ENCODE data around the gene HOOK1. TPM values are rescaled to one million over a fixed set of nuclear protein-coding genes. Genes with fewer than 3 reads are reported as not detected.
"Not testable (repeated sequence)": the region's sequence is repeated elsewhere in the genome, so short reads cannot be mapped to it uniquely, and the experiment has no call there.

The HOOK1 gene
- total RNA-seq, 1 donor from 2014 or later = 2.4 TPM

- Mint-ChIP-seq H3K9me3 (no peaks in the 10 kb centered on the region), H3K4me3 (no peak overlapping the region), H3K36me3 (ENCODE audit: low read depth) (no peaks in the 10 kb centered on the region), H3K4me1 (ENCODE audit: low read depth) (no peaks in the 10 kb centered on the region), H3K27ac (no peak overlapping the region), H3K27me3 (ENCODE audit: insufficient read depth) (no peaks in the 10 kb centered on the region)
- DNase-seq (ENCODE audit: low spot score) = no peak
- intact Hi-C loops (cut with micrococcal nuclease) = no loop called here
Observed at GRCh38 chr1:59833991-59834390, 19.2 kb downstream of the HOOK1 start.

DNA sequence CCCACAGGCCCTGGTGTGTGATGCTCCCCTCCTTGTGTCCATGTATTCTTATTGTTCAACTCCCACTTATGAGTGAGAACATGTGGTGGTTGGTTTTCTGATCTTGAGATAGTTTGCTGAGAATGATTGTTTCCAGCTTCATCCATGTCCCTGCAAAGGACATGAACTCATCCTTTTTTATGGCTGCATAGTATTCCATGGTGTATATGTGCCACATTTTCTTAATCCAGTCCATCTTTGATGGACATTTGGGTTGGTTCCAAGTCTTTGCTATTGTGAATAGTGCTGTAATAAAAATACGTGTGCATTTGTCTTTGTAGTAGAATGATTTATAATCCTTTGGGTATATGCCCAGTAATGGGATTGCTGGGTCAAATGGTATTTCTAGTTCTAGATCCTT, 23.1 kb downstream of the HOOK1 start:
- H3K36me3 Mint-ChIP-seq (ENCODE audit: low read depth); H3K4me3 Mint-ChIP-seq; H3K27ac Mint-ChIP-seq; H3K27me3 Mint-ChIP-seq (ENCODE audit: insufficient read depth); DNase-seq (ENCODE audit: low spot score); H3K4me1 Mint-ChIP-seq (ENCODE audit: low read depth); H3K9me3 Mint-ChIP-seq; intact Hi-C loops (cut with micrococcal nuclease): not testable (repeated sequence)

DNA sequence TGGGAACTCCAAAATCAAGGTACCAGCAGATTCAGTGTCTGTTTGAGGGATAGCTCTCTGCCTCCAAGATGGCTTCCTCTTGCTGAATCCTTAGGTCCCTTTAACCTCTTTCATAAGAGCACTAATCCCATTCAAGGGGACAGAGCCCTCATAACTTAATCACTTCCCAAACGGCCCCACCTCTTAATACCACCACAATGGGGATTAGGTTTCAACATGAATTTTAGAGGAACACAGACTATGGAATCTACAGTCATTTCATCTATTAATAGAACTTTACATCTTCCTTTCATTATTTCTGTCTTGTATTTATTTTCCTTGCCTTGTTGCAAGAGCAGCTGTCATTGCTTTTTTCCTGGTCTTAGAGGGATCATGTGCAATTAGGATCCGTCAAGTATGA, 30.3 kb downstream of the HOOK1 start:
- Mint-ChIP-seq H3K9me3 (no peaks in the 10 kb centered on the region), H3K4me3 (no peak overlapping the region), H3K4me1 (ENCODE audit: low read depth) (no peaks in the 10 kb centered on the region)

DNA sequence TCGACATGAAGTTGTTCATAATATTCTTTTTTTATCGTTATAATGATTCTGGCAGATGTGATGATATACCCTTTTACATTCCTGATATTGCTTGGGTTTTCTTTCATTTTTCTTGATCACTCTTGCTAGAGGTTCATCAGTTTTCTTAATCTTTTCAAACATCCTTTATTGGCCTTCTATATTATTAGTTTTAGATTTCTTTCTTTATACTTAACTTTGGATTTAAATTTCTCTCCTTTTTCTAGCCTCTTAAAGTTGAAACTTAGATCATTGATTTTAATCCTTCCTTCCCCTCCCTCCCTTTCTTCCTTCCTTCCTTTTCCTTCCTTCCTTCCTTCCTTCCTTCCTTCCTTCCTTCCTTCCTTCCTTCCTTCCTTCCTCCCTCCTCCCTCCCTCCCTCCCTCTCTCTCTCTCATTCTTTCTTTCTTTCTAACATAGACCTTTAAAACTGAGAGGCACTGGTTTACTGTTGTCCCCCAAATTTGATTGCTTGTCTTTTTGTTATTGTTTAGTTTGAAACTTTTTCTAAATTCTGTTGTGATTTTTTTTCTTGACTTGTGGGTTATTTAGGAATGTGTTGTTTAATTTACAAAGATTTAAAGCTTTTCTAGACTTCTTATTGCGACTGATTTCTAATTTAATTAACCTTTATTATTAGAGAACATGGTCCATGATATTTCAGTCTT, 31.6 kb downstream of the HOOK1 start:
- Mint-ChIP-seq H3K4me1 (ENCODE audit: low read depth) (no peaks in the 10 kb centered on the region), H3K9me3 (no peaks in the 10 kb centered on the region), H3K27ac (no peak overlapping the region), H3K36me3 (ENCODE audit: low read depth) (peaks cover 1% of the 10 kb centered on the region), H3K27me3 (ENCODE audit: insufficient read depth) (no peaks in the 10 kb centered on the region), H3K4me3 (no peak overlapping the region)
- intact Hi-C loops (cut with micrococcal nuclease) = no loop called here
- DNase-seq (ENCODE audit: low spot score) = no peak

More for the DNA sequence above, 30.3 kb downstream of the HOOK1 start:
- intact Hi-C loops (cut with micrococcal nuclease) = no loop called here
- H3K27ac Mint-ChIP-seq = no peak overlapping the region
- H3K27me3 Mint-ChIP-seq (ENCODE audit: insufficient read depth) = no peaks in the 10 kb centered on the region
- DNase-seq (ENCODE audit: low spot score) = no peak
- H3K36me3 Mint-ChIP-seq (ENCODE audit: low read depth) = no peaks in the 10 kb centered on the region

DNA sequence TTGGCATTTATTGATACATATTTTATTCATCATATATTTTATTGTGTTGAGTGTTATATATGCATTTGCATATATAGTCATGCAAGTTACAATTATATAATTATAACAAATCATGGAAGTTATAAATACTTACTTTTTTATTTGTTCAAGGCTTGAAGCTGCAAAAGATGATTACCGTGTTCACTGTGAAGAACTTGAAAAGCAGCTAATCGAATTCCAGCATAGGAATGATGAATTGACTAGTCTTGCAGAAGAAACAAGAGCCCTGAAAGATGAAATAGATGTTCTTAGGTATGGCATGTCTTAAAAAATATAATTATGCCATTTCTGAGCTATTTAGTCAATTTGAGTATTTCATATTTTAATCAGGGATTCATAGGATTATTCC, 32.1 kb downstream of the HOOK1 start:
- intact Hi-C loops (cut with micrococcal nuclease) = no loop called here
- Mint-ChIP-seq H3K4me1 (ENCODE audit: low read depth) (no peaks in the 10 kb centered on the region), H3K27ac (no peak overlapping the region), H3K4me3 (no peak overlapping the region), H3K36me3 (ENCODE audit: low read depth) (peaks cover 1% of the 10 kb centered on the region), H3K9me3 (no peaks in the 10 kb centered on the region), H3K27me3 (ENCODE audit: insufficient read depth) (no peaks in the 10 kb centered on the region)
- no peak for DNase-seq (ENCODE audit: low spot score)

- H3K27me3 Mint-ChIP-seq (ENCODE audit: insufficient read depth) = no peaks in the 10 kb centered on the region
- no peak overlapping the region for H3K4me3 Mint-ChIP-seq
- H3K9me3 Mint-ChIP-seq = peaks cover 5% of the 10 kb centered on the region
- H3K27ac Mint-ChIP-seq = no peak overlapping the region
- intact Hi-C loops (cut with micrococcal nuclease) = no loop called here
- H3K36me3 Mint-ChIP-seq (ENCODE audit: low read depth) = peaks cover 1% of the 10 kb centered on the region
- H3K4me1 Mint-ChIP-seq (ENCODE audit: low read depth) = no peaks in the 10 kb centered on the region
- DNase-seq (ENCODE audit: low spot score) = no peak
Observed at GRCh38 chr1:59852117-59852516, 37.4 kb downstream of the HOOK1 start.

GRCh38 chr1:59855297-59855696, 40.5 kb downstream of the HOOK1 start:
- H3K4me3 Mint-ChIP-seq; intact Hi-C loops (cut with micrococcal nuclease); H3K36me3 Mint-ChIP-seq (ENCODE audit: low read depth); H3K27ac Mint-ChIP-seq; H3K9me3 Mint-ChIP-seq; H3K4me1 Mint-ChIP-seq (ENCODE audit: low read depth); H3K27me3 Mint-ChIP-seq (ENCODE audit: insufficient read depth); DNase-seq (ENCODE audit: low spot score): not testable (repeated sequence)

DNA sequence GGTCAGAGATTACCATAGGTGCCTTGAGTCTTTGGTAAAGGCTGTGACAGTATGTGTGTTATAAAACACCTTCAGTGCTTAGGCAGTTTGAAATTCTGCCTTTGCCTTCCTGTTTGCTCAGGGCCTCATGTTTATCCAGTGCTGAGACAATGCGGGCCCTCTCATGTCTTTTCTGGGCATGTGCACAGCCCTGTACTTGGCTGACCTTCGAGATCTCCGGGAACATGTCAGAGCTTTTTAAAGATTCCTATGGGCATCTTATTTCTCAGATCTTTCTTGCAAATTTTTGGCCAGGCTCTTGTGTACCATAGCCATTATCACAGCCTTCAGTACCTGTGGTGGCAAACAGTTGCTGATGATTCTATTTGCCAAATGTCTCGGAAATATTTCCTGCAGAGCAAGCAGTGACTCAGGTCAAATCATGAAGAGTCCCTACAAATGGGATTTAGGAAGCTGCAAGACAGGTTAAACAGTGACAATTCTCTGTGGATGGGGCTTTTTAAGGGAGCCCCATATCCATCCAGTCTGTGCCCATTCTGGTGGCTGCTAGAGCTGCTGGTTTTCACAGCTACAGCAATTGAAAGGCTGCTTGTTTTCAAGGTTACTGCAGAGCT, 42.1 kb downstream of the HOOK1 start:
- DNase-seq (ENCODE audit: low spot score) = no peak
- Mint-ChIP-seq H3K9me3 (peaks cover 5% of the 10 kb centered on the region), H3K36me3 (ENCODE audit: low read depth) (no peaks in the 10 kb centered on the region), H3K4me1 (ENCODE audit: low read depth) (no peaks in the 10 kb centered on the region), H3K4me3 (no peak overlapping the region), H3K27ac (no peak overlapping the region), H3K27me3 (ENCODE audit: insufficient read depth) (no peaks in the 10 kb centered on the region)
- intact Hi-C loops (cut with micrococcal nuclease) = no loop called here

DNA sequence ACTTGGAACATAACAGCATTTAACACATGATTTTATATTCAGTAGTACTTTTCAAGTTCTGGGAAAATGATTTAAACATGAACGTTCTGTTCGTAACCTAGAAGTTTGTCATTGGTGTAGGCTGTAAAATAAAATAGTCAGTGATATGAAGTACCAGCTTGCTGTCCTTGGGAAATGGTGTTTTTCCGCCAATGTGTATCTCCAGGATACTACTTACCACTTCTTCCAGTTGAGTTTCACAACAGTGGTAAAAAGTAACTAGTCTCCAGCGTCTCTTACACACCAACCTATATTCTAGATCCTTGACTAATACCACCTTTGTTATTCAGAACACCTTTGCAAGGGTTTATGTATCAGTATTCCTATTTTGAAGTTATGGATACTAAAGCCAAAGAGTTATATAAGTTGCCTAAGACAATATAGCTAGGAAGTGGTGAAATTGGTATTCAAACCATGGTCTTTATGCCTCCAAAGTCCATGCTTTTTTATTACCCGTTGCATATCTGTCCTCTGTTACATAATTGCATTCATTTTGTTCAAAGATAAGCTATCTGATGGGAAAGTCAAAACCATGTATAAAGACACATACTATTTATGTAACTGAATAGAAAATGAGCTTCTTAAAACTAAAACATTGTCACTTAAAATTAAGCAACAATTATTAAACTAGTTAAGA, 43.1 kb downstream of the HOOK1 start:
- no peaks in the 10 kb centered on the region for H3K4me1 Mint-ChIP-seq (ENCODE audit: low read depth)
- no peaks in the 10 kb centered on the region for H3K36me3 Mint-ChIP-seq (ENCODE audit: low read depth)
- intact Hi-C loops (cut with micrococcal nuclease) = no loop called here
- peaks cover 5% of the 10 kb centered on the region for H3K9me3 Mint-ChIP-seq
- no peak overlapping the region for H3K27ac Mint-ChIP-seq
- H3K4me3 Mint-ChIP-seq = no peak overlapping the region
- no peaks in the 10 kb centered on the region for H3K27me3 Mint-ChIP-seq (ENCODE audit: insufficient read depth)
- no peak for DNase-seq (ENCODE audit: low spot score)

GRCh38 chr1:59866462-59866861, 51.7 kb downstream of the HOOK1 start:
- H3K27ac Mint-ChIP-seq = no peak overlapping the region
- H3K9me3 Mint-ChIP-seq = no peaks in the 10 kb centered on the region
- H3K4me3 Mint-ChIP-seq = no peak overlapping the region
- intact Hi-C loops (cut with micrococcal nuclease) = no loop called here
- no peaks in the 10 kb centered on the region for H3K4me1 Mint-ChIP-seq (ENCODE audit: low read depth)
- no peaks in the 10 kb centered on the region for H3K27me3 Mint-ChIP-seq (ENCODE audit: insufficient read depth)
- DNase-seq (ENCODE audit: low spot score) = no peak
- H3K36me3 Mint-ChIP-seq (ENCODE audit: low read depth) = no peaks in the 10 kb centered on the region

- H3K4me1 Mint-ChIP-seq (ENCODE audit: low read depth) = no peaks in the 10 kb centered on the region
- intact Hi-C loops (cut with micrococcal nuclease) = no loop called here
- no peak overlapping the region for H3K27ac Mint-ChIP-seq
- no peak for DNase-seq (ENCODE audit: low spot score)
- H3K9me3 Mint-ChIP-seq = no peaks in the 10 kb centered on the region
- H3K36me3 Mint-ChIP-seq (ENCODE audit: low read depth) = no peaks in the 10 kb centered on the region
- no peak overlapping the region for H3K4me3 Mint-ChIP-seq
- H3K27me3 Mint-ChIP-seq (ENCODE audit: insufficient read depth) = no peaks in the 10 kb centered on the region
Observed at GRCh38 chr1:59871746-59872145, 57.0 kb downstream of the HOOK1 start.

DNA sequence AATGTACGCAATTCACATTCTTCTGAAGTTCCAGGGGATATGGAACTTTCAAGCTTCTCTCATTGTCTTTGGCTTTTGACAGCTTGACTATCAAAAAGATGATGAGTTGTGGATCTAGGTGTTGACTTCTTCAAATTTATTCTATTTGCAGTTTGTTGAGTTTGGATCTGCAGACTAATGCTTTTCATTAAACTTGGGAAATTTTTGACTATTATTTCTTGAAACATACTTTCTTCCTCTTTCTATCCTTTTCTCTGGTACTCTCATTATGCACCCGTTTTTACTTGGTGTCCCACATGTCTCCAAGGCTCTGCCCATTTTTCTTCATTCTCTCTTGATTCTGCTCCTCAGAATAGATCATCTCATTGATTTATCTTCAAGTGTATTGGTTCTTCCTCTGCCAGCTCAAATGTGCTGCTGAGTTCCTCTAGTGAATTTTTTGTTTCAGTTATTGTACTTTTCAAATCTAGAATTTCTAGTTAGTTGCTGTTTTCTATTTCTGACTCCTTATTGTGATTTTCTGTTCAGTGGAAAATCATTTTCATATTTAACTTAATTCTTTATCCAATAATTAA, 62.4 kb downstream of the HOOK1 start:
- peaks cover 3% of the 10 kb centered on the region for H3K27me3 Mint-ChIP-seq (ENCODE audit: insufficient read depth)
- H3K36me3 Mint-ChIP-seq (ENCODE audit: low read depth) = peaks cover 3% of the 10 kb centered on the region
- no peak for DNase-seq (ENCODE audit: low spot score)
- intact Hi-C loops (cut with micrococcal nuclease) = no loop called here
- peaks cover 7% of the 10 kb centered on the region for H3K9me3 Mint-ChIP-seq
- H3K27ac Mint-ChIP-seq = no peak overlapping the region
- no peak overlapping the region for H3K4me3 Mint-ChIP-seq
- H3K4me1 Mint-ChIP-seq (ENCODE audit: low read depth) = no peaks in the 10 kb centered on the region

- Mint-ChIP-seq H3K27ac (no peak overlapping the region), H3K27me3 (ENCODE audit: insufficient read depth) (peaks cover 6% of the 10 kb centered on the region), H3K4me1 (ENCODE audit: low read depth) (no peaks in the 10 kb centered on the region), H3K36me3 (ENCODE audit: low read depth) (peaks cover 3% of the 10 kb centered on the region), H3K4me3 (no peak overlapping the region), H3K9me3 (peaks cover 7% of the 10 kb centered on the region)
- intact Hi-C loops (cut with micrococcal nuclease) = no loop called here
- no peak for DNase-seq (ENCODE audit: low spot score)
Observed at GRCh38 chr1:59878370-59878769, 63.6 kb downstream of the HOOK1 start.
